HG03432 (cell line): ENCODE results near the gene GPR148.
A peak's percentile ranks its signal among the peaks of the same experiment; 100 is the strongest.
"Not testable (repeated sequence)": the region's sequence is repeated elsewhere in the genome, so short reads cannot be mapped to it uniquely, and the experiment has no call there.

ENCODE experiments used
- ATAC-seq: cut with Tn5 transposase; IDR thresholded peaks from one replicate; pipeline ENCODE4 v1.9.1; 2021; ENCODE audit warnings: mild to moderate bottlenecking, moderate library complexity; ENCODE audit not compliant: unreplicated experiment

Gene GPR148, protein sequence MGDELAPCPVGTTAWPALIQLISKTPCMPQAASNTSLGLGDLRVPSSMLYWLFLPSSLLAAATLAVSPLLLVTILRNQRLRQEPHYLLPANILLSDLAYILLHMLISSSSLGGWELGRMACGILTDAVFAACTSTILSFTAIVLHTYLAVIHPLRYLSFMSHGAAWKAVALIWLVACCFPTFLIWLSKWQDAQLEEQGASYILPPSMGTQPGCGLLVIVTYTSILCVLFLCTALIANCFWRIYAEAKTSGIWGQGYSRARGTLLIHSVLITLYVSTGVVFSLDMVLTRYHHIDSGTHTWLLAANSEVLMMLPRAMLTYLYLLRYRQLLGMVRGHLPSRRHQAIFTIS

DNA sequence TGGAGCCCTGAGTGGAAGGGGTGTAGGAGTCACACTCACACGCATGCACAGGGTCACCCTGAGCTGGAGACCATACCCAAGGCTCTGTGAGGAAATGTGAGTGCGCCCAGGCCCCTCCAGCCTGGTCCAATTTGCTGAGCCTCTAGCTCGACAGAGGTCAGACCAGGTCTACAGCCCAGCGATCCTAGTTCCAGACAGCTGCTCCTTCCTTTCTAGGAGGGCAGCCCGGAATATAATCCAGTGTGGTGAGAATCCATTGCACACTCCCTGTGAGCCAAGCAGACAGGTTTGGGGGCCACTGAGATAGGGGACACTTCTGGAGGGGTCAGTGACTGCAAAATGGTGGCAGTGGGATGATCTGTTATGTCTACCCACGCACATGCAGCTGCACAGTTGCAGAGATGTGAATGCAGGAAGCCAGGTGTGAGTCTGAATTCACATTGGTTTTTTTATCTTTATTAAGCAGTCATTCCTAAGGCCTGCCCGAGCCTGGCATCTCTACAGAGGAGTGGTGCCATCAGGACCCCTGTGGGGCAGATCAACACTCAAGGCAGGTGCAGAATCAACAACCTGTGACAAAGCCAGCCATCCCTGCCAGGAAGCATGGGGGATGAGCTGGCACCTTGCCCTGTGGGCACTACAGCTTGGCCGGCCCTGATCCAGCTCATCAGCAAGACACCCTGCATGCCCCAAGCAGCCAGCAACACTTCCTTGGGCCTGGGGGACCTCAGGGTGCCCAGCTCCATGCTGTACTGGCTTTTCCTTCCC lies at the start of gene GPR148:
Gene GPR148, plus strand, starts transcription at position 522 of the 768 bp plus-strand sequence. Its CDS starts 82 bp downstream, at position 604.
- no peak for ATAC-seq

DNA sequence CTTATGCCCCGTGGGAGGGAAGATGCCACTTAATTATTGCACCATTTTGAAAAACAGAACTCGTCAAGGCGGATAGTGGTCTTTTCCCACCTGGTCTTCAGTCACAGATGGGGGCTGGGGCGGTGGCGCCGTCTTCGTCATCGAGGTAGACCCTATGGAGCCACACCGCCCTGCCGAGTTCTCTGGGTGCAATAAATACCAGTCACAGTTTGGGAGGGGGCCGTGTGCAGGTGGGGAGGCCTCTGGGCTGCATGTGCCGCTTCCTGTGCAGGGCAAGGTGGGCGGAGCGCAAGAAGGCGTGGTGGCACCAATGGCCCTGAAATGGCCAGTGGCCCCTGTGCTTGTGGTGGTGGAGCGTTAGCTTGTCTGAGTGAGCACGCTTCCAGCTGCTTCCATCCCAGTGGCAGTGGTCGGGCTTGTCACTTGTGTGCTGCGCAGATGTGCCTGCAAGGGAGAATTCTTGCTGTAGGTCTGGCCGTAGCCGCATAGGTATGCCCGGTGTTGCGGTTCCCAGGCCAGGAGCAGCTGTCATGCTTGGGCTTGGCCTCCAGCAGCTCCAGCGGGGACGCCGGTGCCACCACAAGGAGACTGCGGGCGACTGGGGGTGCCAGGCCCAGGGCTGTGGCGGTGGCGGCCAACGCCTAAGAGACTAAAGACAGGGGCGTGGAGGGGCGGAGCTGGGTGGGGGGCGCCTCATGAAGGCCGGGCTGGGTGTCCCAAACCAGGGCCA lies 36.7 kb upstream of the GPR148 start:
- not testable (repeated sequence) for ATAC-seq

DNA sequence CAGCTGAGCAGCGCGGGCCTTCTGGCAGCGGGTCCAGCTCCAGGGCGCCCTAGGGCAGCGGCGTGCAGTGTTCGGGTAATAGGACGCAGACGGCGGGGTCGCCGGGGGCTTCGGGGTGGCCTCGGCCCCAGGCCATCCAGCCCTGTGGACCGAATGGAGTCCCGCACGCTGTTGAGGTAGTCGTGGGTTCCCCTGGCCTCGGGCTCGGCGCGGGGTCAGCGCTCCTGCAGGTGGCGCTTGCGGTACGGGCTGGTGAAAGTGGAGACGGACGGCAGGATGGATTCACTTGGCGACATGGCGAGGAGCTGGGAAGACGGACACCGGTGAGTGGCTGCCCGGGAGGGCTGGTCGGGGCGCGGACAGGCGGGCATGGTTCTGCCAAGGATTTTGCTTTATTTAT lies 35.4 kb upstream of the GPR148 start:
- not testable (repeated sequence) for ATAC-seq

DNA sequence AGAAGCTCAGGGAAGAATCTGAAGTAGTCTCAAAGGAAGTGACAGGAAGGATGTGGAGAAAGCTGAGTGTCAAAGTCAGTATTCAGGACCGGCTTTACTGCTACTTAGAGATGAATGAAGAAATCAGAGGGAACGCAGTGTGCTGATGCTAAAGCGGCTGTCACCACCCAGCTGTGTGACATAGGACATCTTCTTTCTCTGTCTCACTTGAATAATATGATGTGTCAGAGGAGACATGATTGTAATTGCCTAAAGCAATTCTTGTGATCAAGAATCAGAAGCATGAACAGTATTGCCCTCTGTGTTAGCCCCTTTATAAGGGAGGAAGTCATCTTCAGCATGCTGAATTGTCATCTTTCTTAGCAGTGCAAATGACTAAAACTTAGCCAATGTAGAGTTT lies 25.6 kb upstream of the GPR148 start:
- ATAC-seq, result not testable (repeated sequence)

DNA sequence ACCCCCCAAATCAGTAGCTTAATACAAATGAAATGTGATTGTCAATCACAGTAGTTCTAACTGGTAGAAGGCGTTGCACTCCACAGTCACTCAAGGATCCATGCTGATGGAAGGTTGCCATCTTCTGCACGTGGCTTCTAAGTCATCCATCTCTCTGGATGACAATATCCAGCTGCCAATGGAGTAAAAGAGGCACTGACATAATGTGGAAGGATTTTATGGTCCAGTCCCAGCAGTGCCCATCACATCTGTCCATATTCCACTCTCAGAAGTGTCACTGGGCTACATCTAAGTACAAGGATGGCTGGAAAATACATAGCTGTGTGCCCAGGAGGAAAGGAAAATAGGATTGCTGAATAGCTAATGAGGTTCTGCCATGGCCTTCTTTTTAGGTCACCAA lies 14.1 kb upstream of the GPR148 start:
- not testable (repeated sequence) for ATAC-seq

DNA sequence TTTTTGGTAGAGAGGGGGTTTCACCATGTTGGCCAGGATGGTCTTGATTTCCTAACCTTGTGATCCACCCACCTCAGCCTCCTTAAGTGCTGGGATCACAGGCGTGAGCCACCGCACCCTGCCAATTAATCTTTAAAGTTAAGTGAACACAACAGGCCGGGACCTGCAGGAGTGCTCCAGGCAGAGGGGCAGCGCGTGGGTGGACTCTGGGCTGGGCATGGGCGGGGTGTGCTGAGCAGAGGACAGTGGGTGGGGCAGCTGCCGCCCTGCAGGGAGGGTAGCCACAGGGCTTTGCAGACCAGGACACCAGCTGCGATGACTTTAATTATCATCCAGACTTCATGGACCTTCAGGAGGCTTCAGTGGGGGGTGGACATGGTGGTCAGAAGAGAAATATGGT lies 8.8 kb upstream of the GPR148 start:
- ATAC-seq, result no peak

DNA sequence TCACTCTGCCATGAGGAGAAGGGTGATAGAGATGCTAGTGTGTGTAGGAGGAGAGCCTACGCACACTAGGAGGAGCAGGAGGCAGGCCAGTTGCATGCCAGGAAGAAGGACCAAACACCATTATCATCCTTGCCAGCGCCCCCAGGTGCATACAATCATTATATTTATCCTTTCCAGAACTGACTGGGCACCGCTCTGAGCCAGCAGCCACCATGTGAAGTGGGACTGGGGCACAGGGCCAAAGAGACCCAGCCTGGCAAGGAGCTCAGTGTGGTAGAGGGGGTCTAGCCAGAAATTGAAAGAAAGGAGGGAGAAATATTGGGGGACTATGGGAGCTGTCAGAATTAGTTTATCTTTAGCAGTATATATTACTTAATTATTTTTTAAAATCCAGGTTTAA lies 8.3 kb upstream of the GPR148 start:
- ATAC-seq, result no peak

DNA sequence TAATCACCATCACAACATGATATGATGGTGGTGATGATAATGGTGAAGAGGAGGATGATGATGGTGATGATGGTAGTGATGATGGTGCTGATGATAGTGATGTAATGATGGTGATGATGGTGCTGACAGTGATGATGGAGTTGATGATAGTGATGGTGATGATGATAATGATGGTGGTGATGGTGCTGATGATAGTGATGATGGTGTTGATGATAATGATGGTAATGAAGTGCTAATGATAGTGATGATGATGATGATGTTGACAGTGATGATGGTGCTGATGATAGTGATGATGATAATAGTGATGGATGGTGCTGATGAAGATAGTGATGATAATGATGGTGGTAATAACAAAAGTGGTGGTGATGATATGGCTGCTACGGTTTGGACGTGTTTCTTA lies 4.4 kb upstream of the GPR148 start:
- ATAC-seq, result no peak

DNA sequence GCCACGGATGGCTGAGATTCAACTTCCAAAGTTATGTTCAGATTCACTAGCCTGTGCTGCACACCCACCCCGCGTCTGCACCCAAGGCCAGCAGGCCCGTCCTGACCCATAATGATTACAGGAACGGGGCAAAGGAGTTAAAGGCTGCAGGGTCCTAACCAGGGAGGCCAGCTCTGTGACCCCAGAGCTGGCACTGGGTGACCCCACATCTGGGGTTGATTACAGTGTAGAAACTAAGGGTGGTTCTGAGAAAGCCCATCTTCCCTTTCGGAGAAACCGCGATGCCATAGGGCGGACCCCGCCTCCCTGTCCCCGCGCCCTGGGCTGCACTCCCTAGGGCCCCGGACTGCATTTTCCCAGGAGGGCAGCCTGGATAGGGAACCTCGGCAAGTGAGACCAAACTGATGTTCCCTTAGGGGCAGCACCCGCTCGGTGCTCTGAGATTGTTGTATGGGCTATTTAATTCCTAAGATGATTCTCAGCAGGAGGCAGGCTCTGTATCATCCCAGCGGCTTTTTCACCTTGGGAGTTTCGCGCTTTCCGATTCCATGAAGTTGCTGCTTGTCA lies 2.2 kb upstream of the GPR148 start:
- ATAC-seq, result no peak

DNA sequence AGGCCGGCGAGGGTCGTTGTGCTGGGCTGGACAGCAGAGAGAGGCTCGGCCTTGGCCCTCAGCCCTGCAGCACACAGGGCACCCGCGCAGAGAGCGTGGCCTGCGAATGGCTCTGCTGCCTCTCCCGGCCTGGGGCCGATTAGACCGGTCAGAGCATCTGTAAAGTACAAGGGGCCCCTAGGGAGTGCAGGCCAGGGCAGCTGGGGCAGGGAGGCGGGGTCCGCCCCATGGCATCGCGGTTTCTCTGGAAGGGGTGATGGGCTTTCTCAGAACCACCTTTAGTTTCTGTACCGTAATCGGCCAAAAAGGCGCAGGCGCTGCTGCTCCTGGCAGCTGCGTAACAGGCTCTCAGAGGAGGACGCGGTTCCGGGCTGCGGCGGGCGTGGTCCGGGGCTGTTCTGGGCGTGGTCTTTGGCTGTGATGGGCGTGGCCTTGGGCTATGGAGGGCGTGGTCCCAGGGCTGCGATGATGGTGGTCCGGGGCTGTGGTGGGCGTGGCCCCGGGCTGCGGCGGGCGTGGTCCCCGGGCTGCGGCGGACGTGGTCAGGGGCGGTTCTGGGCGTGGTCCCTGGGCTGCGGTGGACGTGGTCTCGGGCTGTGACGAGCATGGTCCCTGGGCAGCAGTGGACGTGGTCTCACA lies 1.5 kb upstream of the GPR148 start:
- ATAC-seq, result peak; percentile 97

DNA sequence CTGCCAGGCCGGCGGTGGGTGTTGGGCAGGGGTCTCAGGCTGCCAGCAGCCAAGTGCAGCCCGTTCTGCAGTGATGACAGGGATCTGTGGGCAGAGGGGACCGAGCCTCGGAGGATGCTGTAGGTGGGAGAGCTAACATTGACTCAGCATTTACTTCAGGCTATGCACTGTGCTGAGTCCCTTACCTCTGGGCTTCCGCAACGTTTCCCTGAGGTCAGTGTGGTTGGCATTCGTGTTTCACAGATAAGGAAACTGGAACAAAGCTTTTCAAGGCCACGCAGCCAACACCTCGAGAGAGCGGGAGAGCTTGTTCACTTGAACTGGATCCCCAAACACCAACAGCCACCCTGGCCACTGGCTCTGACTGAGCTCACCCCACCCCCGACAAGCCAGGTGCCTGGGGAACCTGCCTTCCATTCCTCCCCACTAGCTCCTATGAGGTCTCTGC lies 839 bp upstream of the GPR148 start:
- peak; percentile 17 for ATAC-seq

DNA sequence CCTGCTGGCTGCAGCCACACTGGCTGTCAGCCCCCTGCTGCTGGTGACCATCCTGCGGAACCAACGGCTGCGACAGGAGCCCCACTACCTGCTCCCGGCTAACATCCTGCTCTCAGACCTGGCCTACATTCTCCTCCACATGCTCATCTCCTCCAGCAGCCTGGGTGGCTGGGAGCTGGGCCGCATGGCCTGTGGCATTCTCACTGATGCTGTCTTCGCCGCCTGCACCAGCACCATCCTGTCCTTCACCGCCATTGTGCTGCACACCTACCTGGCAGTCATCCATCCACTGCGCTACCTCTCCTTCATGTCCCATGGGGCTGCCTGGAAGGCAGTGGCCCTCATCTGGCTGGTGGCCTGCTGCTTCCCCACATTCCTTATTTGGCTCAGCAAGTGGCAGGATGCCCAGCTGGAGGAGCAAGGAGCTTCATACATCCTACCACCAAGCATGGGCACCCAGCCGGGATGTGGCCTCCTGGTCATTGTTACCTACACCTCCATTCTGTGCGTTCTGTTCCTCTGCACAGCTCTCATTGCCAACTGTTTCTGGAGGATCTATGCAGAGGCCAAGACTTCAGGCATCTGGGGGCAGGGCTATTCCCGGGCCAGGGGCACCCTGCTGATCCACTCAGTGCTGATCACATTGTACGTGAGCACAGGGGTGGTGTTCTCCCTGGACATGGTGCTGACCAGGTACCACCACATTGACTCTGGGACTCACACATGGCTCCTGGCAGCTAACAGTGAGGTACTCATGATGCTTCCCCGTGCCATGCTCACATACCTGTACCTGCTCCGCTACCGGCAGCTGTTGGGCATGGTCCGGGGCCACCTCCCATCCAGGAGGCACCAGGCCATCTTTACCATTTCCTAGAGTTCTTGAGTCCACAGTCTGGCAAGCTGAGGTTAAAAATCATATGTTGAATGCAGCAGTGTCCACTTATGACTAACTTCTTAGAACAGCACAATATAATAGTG lies 741 bp downstream of the GPR148 start:
- ATAC-seq, result no peak

DNA sequence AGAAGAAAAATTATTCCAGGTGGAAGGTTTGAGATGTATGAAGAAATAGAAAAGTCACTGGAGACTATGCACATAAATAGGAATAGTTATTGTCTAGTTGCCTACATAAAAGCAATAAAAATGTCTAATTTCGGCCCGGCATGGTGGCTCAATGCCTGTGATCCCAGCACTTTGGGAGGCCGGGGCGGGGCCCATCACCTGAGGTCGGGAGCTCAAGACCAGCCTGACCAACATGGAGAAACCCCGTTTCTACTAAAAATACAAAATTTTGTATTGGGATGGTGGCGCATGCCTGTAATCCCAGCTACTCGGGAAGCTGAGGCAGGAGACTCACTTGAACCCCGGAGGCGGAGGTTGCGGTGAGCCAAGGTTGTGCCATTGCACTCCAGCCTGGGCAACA lies 3.4 kb downstream of the GPR148 start:
- ATAC-seq, result not testable (repeated sequence)

DNA sequence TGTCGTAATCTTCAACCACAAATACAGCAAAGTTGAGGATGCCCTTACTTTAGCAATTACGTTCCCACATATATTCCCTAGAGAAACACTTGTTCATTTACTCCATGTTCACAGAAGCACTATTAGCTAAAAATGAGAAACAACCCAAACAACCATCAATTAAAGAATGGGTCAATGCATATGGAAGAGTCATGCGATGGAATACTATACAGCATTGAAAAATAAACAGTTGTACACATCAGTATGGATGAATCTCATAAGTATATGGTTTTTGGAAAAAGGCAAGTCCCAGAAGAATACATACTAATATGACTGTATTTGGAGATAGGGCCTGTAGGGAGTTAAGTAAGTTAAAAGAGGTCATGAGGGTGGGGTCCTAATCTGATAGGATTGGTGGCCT lies 6.3 kb downstream of the GPR148 start:
- ATAC-seq, result no peak

DNA sequence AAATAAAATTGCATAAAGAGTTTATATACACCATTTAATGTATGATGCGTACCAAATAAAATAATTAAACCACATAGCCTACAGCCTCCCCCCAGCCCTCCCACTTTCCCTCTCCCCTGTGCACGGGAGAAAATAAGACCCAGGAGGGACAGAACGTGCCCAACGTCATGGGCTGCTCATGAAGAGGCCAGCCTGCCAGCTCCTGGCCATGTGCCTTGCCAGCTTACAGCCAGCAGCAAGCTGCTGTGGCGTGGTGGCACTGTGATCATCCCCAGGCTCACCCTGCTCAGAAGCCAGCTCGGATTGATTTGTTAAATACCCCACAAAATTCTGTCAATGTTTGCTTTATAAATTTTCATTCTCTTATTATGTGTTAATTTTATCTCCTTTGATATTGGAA lies 7.6 kb downstream of the GPR148 start:
- ATAC-seq, result no peak

DNA sequence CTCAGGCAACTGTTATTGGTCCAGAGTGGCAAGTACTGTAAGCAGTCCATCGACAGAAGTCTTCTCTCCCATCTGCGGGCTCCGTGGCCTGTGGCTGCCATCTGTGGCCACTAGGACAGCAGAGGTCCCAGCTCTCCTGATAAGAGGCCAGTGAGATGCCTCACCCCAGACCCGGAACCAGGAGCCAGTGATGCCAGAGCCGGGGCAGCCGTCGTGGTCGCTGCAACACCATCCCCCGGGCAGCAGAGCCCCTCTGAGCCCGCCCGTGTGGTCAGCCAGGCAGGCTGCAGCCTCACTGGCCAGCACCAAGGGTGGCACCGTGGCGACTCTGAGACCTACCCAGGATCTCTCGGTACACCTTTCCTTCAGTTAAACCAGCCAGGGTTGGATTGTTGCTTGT lies 8.7 kb downstream of the GPR148 start:
- ATAC-seq, result no peak

DNA sequence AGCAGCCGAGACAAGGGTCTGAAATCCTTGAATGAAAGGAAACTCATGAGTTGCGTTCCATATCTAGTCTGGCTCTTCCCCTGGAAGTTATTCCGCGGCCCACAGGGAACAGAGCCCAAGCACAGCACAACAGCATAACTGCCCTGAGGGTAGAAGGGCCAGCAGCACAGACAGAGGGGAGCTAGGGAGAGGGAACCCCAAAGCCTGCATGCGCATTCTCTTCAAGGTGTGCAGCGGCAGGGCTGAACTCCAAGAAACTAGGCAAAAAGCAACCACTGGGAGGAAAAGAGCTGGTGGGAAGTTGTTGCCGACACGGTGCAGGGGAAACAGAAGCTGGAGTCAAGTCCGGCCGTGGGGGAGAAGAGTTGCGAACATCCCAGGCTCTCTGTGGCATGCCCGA lies 11.8 kb downstream of the GPR148 start:
- ATAC-seq, result no peak

DNA sequence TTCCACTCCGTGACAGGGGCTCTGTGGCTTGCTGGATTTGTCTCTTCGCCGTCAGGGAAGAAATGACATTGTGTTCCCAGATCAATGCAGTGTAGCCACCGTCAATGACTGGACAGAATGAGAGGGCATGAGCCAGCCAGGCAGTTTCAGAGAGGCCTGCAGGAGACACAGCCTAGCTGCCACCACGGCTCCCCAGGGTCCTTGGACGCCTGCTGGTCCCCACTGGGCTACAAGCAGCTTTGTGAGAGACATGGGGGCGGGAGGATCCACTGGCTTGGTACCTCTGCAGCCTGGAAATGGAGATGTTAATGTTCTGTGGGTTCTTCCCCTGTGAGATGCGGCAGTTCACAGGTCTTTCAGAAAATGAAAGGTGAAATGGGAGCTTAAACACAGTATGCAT lies 14.4 kb downstream of the GPR148 start:
- ATAC-seq, result no peak

DNA sequence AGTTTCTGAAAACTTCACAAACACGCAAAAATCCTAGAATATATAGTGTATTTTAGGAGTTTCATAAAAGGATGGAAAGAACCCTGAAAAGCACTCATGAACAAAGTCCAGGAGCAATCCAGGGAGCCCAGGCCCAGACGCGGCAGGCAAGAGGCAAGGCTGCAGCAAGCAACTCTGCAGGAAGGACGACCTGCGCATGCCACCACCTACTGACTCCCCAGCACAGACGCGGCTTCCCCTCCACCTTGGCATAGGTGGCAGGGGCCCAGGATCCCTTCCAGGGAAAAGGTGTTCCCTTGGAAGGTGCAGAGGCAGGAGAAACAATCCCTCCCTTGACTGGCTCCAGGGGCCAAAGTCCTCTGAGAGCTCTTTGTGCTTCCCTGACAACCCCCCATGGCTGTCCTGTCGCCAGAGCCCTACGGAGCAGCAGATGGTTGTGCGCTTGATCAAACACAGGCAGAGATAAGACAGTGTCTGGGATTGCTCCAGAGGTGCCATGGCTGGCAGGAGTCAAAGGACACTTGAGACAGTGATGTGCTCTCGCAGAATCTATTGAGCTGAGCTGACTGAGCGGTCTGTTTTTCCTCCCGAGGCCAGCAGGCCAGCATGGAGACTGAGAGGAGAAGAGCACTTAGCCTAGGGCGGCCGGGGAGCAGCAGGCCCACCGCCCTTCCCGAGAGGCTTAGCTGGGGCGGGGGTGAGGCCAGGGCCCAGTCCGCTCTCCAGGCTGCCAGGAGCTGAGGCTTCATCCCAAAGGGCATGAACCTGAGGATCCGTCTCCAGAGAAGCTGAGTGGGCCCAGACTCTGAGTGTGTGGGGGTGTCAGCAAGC lies 15.6 kb downstream of the GPR148 start:
- no peak for ATAC-seq
